ENCODE measurements around the gene SRSF6.
"Not testable (repeated sequence)": the region's sequence is repeated elsewhere in the genome, so short reads cannot be mapped to it uniquely, and the experiment has no call there.

The SRSF6 gene

GRCh38 chr20:43457640-43458421 lies at the start of gene SRSF6:
Gene SRSF6 (plus strand): TSS chr20:43457896. CDS start chr20:43458034, 138 bp downstream.
- no peak for DNase-seq (ENCODE audit: low read depth, low spot score)

DNA sequence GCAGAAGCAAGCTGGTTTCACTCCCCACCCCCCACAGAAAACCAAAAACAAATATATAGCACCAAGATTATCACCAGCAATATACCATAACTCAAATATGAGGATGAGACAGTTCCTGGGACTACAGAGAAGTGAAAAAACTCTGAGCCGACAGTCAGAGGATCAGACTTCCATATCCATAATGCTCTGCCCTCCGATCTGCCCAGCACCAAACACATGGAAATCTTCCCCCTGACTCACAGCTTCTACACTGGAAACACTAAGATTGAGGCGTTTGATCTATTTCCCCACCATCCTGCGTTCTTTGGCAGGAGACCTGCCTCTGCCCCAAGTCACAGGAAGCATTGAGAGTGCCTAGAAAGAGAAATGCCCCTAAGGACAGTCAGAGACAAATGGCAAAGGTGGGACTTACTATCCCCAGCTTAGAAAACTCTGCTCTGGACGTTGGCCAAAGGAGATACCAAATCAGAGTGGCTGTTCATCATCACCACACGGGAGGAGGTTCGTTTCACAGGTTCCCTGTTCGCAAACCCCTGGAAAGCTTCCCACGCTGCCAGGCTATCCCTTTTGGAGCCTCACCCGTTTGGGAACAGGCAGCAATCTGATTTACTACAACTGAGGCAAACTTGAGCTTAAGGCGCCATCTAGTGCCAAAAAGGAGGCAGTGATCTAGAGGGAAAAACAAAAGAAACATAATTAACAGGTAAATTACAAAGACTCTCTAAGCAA lies 48.7 kb upstream of the SRSF6 start:
- no peak for DNase-seq (ENCODE audit: low read depth, low spot score)

GRCh38 chr20:43409577-43409913 lies 48.2 kb upstream of the SRSF6 start:
- DNase-seq (ENCODE audit: low read depth, low spot score), result no peak

- no peak for DNase-seq (ENCODE audit: low read depth, low spot score)
These were observed 41.9 kb upstream of the SRSF6 start for GRCh38 chr20:43415661-43416430.

DNA sequence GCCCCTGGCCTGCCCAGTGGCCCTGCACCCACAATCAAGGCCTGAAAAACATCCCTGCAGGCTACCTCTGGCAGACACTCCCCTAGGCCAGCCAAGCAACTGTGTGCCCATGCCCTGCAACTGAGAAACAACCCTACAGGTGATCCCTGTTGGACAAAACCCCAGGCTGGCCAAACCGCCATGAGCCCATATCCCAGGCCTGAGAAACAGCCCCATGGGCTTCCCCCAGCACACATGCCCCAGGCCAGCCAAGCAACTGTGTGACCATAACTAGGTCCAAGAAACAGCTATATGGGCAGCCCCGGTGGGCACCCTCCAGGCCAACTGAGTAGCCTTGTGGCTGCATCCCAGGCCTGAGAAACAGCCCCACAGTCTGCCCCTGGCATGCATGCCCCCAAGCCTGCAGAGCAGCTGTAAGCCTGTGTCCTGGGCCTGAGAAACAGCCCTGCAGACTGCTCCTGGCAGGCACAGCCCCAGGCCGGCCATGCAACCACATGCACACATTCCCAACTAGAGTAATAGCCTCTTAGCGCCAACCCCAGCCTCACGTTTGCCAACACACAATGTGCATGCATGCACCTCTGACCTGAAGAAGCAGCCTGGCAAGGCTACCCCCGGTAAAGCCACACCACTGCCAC lies 41.0 kb upstream of the SRSF6 start:
- DNase-seq (ENCODE audit: low read depth, low spot score), result no peak

GRCh38 chr20:43420192-43420591 lies 37.5 kb upstream of the SRSF6 start:
- no peak for DNase-seq (ENCODE audit: low read depth, low spot score)

GRCh38 chr20:43420913-43421312 lies 36.8 kb upstream of the SRSF6 start:
- DNase-seq (ENCODE audit: low read depth, low spot score), result not testable (repeated sequence)

DNA sequence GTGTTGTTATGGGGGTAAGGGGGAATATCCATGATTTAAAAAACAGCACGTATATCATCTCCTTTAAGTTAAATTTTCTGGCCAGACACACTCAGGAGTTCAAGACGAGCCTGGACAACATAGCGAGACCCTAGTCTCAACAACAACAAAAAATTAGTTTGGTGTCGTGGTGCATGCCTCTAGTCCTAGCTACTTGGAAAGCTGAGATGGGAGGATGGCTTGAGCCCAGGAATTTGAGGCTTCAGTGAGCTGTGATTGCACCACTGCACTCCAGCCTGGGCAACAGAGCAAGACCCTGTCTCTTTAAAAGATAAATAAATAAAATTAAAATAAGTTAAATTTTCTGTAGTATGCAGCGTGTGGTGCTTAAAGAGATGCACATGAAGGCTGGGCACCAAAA lies 31.5 kb upstream of the SRSF6 start:
- no peak for DNase-seq (ENCODE audit: low read depth, low spot score)

- no peak for DNase-seq (ENCODE audit: low read depth, low spot score)
These were observed 27.2 kb upstream of the SRSF6 start for GRCh38 chr20:43430265-43431133.

DNA sequence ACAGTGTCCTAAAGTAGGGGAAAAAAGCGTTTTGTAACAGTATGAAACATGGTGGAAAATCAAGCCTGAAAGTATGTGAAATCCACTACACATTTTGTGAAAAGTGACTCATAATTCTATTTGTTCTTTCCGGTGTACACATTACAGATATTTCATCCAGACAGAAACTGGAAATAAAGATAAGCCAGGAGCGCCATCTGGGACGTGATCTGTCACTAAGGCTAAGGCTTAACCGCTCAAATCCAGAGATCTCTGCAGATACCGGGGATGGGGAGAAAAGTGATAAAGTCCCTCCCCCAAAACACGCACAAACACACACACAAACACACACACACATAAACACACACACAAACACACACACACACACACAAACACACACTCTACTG lies 26.6 kb upstream of the SRSF6 start:
- no peak for DNase-seq (ENCODE audit: low read depth, low spot score)

- DNase-seq (ENCODE audit: low read depth, low spot score), result no peak
These were observed 25.2 kb upstream of the SRSF6 start for GRCh38 chr20:43432498-43432897.

DNA sequence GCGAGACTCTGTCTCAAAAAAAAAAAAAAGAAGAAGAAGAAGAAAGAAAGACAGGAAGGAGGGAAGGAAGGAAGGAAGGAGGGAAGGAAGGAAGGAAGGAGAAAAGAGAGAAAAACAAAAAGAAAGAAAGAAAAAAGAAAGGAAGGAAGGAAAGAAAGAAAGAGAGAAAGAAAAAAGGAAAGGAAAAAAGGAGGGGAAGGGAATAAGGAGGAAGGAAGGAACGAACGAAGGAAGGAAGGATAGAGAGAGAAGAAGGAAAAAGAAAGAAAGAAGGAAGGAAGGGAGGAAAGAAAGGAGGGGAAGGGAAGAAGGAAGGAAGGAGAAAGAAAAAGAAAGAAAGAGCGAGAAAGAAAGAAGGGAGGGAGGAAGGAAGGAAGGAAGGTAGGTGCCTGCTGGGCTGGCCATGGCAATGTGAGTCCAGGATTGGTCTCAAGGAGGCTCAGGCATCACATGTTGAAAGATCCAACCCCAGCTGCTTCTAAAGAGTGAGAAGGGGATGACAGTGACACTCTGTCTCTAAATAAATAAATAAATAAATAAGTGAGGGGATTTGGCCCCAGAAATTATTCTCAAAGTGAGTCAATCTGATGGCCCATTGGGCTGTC lies 24.3 kb upstream of the SRSF6 start:
- no peak for DNase-seq (ENCODE audit: low read depth, low spot score)

- no peak for DNase-seq (ENCODE audit: low read depth, low spot score)
These were observed 23.1 kb upstream of the SRSF6 start for GRCh38 chr20:43434565-43434964.

DNA sequence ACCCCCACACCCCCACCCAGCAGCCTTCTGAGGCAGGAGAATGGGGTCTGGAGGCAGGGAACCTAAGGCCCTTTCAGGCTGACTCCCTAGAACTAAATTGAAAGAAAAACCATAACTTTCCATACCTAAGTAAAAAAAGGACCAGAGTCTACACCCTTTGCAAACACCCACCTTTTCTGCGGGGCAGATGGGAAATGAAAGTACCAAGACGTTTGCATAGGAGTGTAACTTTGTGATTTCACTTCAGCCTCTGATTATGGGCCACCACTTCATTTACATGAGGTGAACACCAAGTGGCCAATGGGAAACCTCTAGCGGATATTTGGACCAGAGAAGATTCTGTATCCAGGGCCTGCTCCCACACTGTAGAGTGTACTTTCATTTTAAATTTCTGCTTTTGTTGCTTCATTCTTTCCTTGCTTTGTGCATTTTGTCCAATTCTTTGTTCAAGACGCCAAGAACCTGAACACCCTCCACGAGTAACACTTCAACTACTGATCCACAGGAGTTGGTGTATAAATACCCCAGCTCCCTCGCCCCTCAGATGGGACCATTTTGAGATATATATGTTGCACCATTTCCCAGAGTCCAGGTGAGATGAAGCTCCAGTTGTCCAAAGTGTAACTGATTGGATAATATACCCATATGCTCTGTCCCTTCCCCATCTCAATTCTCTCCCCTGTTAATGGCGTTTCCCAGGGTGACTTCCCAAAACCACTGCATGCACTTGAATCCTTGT lies 18.9 kb upstream of the SRSF6 start:
- no peak for DNase-seq (ENCODE audit: low read depth, low spot score)

DNA sequence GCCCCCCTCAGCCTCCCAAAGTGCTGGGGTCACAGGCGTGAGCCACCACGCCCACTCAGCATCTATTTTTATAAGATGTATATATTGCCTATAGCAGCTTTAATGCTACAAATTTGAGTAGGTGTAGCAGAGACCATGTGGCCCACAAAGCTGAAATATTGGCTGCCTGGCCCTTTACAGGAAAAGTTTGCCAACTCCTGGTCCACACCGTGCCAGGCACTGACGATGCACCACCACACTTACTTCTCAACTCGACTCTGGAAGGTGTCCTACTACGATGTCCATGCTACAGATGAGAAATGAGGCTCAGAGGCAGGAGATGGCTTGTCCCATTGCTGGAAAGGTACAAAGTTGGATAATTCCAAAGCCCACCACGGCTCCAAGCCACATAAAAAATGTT lies 17.2 kb upstream of the SRSF6 start:
- DNase-seq (ENCODE audit: low read depth, low spot score), result no peak

DNA sequence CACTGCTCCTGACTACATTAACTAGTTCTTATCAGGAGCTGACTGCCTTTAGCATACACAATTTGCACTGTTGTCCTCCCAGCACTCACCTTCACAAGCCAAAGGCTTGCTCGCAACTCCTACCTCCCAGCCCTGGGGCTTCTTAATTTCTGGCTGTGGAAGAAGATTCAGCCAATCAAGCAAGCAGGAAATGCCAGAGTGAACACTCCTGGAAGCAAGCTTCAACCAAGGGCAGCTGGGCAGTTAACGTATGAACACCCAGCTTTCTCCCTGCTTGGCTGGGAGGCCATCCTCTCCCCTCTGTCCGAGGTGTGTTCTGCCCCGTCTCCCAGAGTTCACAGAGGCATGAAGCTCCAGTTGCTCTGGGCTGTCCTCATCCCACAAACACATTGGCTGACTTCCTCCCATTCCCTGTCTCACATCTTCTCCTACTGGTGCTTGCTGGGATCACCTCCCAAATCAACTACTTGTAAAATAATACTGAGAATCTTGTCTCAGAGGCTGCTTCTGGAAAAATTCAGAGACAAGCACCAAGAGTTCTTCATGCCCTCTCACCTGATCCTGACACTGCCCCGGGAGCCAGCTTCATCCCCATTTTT lies 15.3 kb upstream of the SRSF6 start:
- no peak for DNase-seq (ENCODE audit: low read depth, low spot score)

- DNase-seq (ENCODE audit: low read depth, low spot score), result no peak
These were observed 13.6 kb upstream of the SRSF6 start for GRCh38 chr20:43444107-43444506.

- no peak for DNase-seq (ENCODE audit: low read depth, low spot score)
These were observed 11.3 kb upstream of the SRSF6 start for GRCh38 chr20:43446361-43446879.

DNA sequence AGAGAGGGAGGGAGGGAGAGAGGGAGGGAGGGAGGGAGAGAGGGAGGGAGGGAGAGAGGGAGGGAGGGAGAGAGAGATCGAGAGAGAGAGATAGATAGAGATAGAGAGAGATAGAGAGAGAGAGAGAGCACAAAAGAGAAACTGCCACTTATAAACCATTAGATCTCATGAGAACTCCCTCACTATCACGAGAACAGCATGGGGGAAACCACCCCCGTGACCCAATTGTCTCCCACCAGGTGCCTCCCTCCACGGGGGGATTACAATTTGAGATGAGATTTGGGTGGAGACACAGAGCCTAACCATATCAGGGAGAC lies 9.3 kb upstream of the SRSF6 start:
- DNase-seq (ENCODE audit: low read depth, low spot score), result not testable (repeated sequence)

All from iPS DF 19.7 (cell line).